ENCODE measurements around the gene GPR146. TPM values are rescaled to one million over a fixed set of nuclear protein-coding genes. Genes with fewer than 3 reads are reported as not detected.

GPR146 gene
- total and polyA plus RNA-seq, 2 of the 8 experiments (the other 6 are each of a cell fraction or from before 2014, with no cell fraction given), result 1.8 to 2.7 TPM

DNA sequence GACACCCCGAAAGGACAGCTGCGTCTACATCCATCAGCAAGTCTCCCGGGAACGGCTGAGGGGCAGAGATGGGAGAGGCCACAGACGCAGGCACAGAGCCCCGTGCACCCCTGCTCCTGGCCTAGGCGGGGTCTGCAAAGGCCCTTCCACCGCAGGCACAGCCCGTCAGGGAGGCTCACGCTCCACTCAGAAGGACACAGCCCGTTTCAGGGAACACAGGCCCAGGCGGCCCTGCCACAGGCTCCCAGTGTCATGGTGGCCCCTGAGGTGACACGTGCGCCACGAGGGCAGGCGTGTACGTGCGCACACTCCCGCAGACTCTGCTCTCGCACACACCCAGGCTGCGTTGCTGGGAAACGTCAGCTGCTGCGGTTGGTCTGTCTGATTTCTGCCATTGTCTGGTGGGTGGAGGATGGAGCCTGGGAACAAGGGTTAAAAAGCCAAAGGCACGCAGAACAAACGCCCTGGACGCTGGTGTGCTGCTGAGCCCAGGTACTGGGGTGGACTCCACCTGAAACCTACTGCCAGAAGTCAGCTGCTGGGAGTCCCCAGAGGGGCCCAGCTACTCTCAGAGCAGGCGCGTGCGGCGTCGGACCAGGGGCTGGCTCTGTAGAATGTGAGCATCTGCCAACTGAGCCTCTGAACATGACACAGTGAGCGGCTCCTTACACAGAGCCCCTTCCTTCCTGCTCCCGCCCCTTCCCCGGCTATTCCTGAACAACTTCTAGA lies 56.7 kb downstream of the GPR146 start:
- Histone ChIP-seq H3K9ac (replicated peaks in 1 of 4; ENCODE audit: extremely low read depth in 1 of 4, low read depth in 3 of 4, low read length in 3 of 4) (no peak overlapping the region; a peak in 1 of 7 replicates), H3K18ac (ENCODE audit: extremely low read depth, low read length) (no peak overlapping the region), H2AFZ (ENCODE audit: low read length) (no peak overlapping the region), H3K36me3 (ENCODE audit: control insufficient read depth in 2 of 4, insufficient read depth in 4 of 4, low read length in 3 of 4) (no peaks in the 10 kb centered on the region; a peak in 1 of 8 replicates), H3K79me1 (ENCODE audit: low read depth, low read length) (peaks cover 29% of the 10 kb centered on the region), H2BK120ac (replicated peaks; ENCODE audit: low read depth, low read length) (no peak overlapping the region), H2BK5ac (ENCODE audit: low read depth, low read length) (no peak overlapping the region; the same call in 1 of the 2 replicates), H2BK15ac (ENCODE audit: low read length) (no peak overlapping the region), H4K5ac (ENCODE audit: insufficient read length, low read depth, low read length) (no peak overlapping the region), H3K23me2 (ENCODE audit: low read depth, low read length) (no peaks in the 10 kb centered on the region), H3K4me1 (replicated peaks in 1 of 4; ENCODE audit: control insufficient read depth in 3 of 4, insufficient read depth in 4 of 4, low read length in 3 of 4) (no peaks in the 10 kb centered on the region; a peak in 1 of 7 replicates), H2BK20ac (ENCODE audit: low read length) (no peak overlapping the region), H3K23ac (ENCODE audit: insufficient read length) (no peak overlapping the region), H3K4me2 (ENCODE audit: insufficient read depth in 1 of 2, low read depth in 2 of 2, low read length in 2 of 2) (no peak overlapping the region), H4K91ac (replicated peaks; ENCODE audit: insufficient read length, low read length) (no peak overlapping the region), H4K20me1 (replicated peaks in 1 of 2; ENCODE audit: control insufficient read depth in 1 of 2, insufficient read depth in 2 of 2, low read length in 2 of 2) (peaks cover 3 to 18% of the 10 kb centered on the region in 2 experiments), H3K27me3 (replicated peaks in 1 of 4; ENCODE audit: control insufficient read depth in 3 of 4, extremely low read depth in 1 of 4, insufficient read depth in 3 of 4, low read length in 3 of 4) (no peaks in the 10 kb centered on the region), H3K79me2 (ENCODE audit: control insufficient read depth in 1 of 2, insufficient read depth in 2 of 2, low read length in 2 of 2) (peaks cover 0 to 20% of the 10 kb centered on the region in 2 experiments; a peak in 1 of 4 replicates), H3K9me3 (ENCODE audit: insufficient read depth in 2 of 2, low read depth in 1 of 2, low read length in 1 of 2) (no peaks in the 10 kb centered on the region), H3K4ac (replicated peaks; ENCODE audit: insufficient read length, low read depth, low read length) (no peak overlapping the region), H4K8ac (ENCODE audit: extremely low read depth, insufficient read depth, low read length) (0 out of 2 replicates have a peak overlapping the region, but pooled peaks have one; percentile 28), H3K14ac (ENCODE audit: insufficient read length) (no peak overlapping the region), H3K56ac (replicated peaks; ENCODE audit: insufficient read length, low read depth, low read length) (no peak overlapping the region), H2BK12ac (ENCODE audit: low read depth, low read length) (no peak overlapping the region), H2AK5ac (ENCODE audit: low read depth, low read length) (no peak overlapping the region), H3K27ac (ENCODE audit: low read depth, low read length) (no peak overlapping the region), H3K4me3 (ENCODE audit: extremely low read depth in 1 of 4, insufficient read depth in 2 of 4, low read depth in 3 of 4, low read length in 4 of 4) (no peak overlapping the region)
- WGBS, 2 experiments (ENCODE audit: extremely low coverage in 1 of 2, insufficient coverage in 1 of 2, insufficient read length in 1 of 2, insufficient replicate concordance in 2 of 2, low coverage in 1 of 2, low lambda C conversion rate in 2 of 2, missing lambda C conversion rate in 1 of 2), result 90% methylated on average over 34 of the region's 34 CpGs; no CpG with 5 or more reads in 1 of the 2 experiments
- ChIA-PET CTCF (ENCODE audit: partially characterized antibody) (interaction anchor here (0.8 to 2.7 kb wide), 11 partner anchors 10 to 108 kb away, joined by 3 to 12 read pairs (median 4); partner anchors contain the start of gene GPER1), POLR2A (ENCODE audit: partially characterized antibody) (no interaction called here)
- DNase-seq (ENCODE audit: low read depth in 1 of 2, low spot score in 2 of 2) (no peak), FAIRE-seq (no peak)
- TF ChIP-seq SP4 (IDR thresholded peaks at IDR 0.05; ENCODE audit: low read length), result no peak
- TF ChIP-seq EZH2 (IDR thresholded peaks at IDR 0.05; ENCODE audit: low read depth, low read length, severe bottlenecking), result no peak
- TF ChIP-seq YY1 (IDR thresholded peaks at IDR 0.05; ENCODE audit: low read depth, low read length), result no peak
- TF ChIP-seq TBP (IDR thresholded peaks at IDR 0.05; ENCODE audit: low read depth, low read length), result no peak
- no peak for TF ChIP-seq CBX8 (IDR thresholded peaks at IDR 0.05; ENCODE audit: borderline replicate concordance, low read depth, low read length)
- TF ChIP-seq KDM5A (IDR thresholded peaks at IDR 0.05; ENCODE audit: low read length), result no peak
- no peak for TF ChIP-seq RXRA (IDR thresholded peaks at IDR 0.05; ENCODE audit: insufficient read depth, low read depth, low read length)
- no peak for TF ChIP-seq FOSL1 (IDR thresholded peaks at IDR 0.05; ENCODE audit: insufficient read depth, low read depth, low read length)
- no peak for TF ChIP-seq CHD1 (IDR thresholded peaks at IDR 0.05; ENCODE audit: low read depth, low read length)
- no peak for TF ChIP-seq HDAC6 (IDR thresholded peaks at IDR 0.05; ENCODE audit: low read depth, low read length)
- no peak for TF ChIP-seq POLR2AphosphoS5 (IDR thresholded peaks at IDR 0.05; ENCODE audit: low read depth, low read length)
- no peak for TF ChIP-seq JUND (IDR thresholded peaks at IDR 0.05; ENCODE audit: low read length)
- TF ChIP-seq RFX5 (IDR thresholded peaks at IDR 0.05; ENCODE audit: borderline replicate concordance, low read depth, low read length), result no peak
- no peak for TF ChIP-seq EGR1 (IDR thresholded peaks at IDR 0.05; ENCODE audit: borderline replicate concordance, low read depth, low read length)

Measured in H1 (cell line).